Measurements from ENCODE around the gene ERBB4.

Gene ERBB4

GRCh38 chr2:211401328-211401727 lies 1137.3 kb downstream of the ERBB4 start:
- no peak for DNase-seq (ENCODE audit: low spot score)

DNA sequence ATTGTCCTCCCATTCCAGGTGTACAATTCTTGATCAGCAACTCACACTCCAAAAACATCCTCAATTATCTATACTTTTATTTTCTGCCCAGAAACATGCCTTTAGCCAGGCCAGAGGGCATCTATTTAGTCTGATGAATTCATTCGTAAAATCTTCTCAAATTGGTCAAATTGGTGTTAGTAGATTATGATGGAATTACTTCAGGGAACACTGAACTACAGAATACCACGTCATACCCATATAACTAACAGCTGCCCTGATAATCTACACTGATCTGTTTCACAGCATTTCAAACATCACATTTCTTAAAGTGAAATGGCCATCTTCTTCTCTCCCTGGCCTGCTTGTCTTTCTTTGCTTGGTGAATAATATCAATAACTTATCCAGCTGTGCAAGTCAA lies 1140.8 kb downstream of the ERBB4 start:
- DNase-seq (ENCODE audit: low spot score), result no peak

DNA sequence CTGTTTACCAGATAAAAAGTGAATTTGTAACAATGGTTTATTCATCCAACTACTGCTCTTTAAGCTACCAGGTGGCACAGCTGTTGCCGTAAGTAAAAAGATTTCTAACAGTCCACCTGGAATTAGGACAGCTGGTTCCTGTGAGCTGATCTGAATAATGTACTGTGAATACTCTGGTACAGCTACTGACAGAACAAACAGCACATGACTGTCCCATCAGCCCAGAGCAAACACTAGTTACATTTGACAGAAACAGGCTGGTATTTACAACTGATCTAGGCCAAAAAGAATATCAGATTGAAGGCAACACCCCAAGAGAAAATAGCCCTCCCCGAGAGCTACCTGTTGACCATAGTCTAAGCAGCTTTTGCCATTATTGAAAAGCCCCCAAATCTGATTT lies 1141.8 kb downstream of the ERBB4 start:
- DNase-seq (ENCODE audit: low spot score), result no peak

DNA sequence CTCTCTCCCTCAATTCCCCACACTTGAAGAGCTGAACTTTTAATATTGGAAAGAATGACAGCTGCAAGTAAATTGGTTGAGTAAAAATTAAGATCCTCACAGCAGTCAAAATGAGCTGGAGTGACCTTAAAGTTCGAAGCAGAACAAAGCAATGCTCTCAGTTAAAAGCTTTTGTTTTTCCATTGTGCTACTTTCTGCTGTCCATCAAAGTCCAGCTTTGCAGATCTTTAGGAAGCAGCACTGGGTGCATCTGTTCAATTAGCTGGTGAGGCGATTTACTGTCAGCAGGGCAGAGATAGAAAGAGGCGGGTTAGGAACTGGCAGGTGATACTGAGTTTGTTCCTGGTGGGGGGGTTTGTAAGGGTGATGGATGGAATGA lies 1147.4 kb downstream of the ERBB4 start:
- DNase-seq (ENCODE audit: low spot score), result no peak

DNA sequence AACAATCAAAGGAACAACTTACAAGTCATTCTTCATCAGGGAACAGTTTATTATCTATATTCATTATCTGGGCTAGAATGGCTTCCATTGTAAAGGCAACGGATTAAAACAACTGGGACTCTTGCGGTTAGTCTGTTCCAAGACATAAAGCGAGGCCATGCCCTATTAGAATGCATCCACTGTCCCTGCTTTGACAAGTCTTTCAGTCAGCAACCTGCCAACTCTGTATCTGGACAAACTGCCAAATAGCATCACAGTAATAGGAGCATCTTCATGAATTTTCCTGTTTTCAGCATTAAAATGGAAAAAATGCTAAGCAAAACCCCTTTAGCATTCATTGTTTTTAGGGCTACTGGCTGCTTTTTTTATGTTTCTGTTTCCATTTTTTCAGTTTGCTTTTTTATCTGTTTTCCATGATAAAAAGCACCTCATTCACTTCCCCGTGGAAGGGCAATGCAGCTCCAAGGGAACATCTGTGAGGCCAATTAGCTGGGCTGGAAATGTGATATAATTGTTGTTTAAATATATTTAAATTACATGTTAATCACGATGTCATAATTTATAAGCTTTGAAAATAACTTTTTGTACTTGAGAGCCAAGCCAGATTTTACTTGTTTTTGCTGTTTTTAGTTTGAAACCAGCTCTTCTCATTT lies 1147.9 kb downstream of the ERBB4 start:
- DNase-seq (ENCODE audit: low spot score), result no peak

DNA sequence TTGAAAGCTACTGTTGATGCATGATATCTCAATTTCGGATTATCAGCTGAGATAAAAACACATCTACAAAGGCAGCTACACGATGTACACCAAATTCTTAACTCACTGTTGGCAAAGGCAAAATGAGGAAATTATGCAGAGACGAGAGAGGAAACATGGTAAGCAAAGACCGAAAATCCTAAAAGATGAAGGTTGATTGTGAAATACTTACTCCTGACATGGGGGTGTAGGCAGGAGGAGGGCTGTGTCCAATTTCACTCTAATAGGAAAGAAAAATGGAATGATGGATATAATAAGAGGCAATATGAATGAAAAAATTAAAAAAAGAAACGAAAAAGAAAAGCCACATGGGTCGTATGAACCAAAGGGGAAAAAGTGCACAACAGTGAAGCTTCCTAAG lies 1150.9 kb downstream of the ERBB4 start:
- DNase-seq (ENCODE audit: low spot score), result no peak

GRCh38 chr2:211380041-211380440 lies 1158.6 kb downstream of the ERBB4 start:
- DNase-seq (ENCODE audit: low spot score), result no peak

GRCh38 chr2:211376410-211376809 lies 1162.2 kb downstream of the ERBB4 start:
- DNase-seq (ENCODE audit: low spot score), result no peak

DNA sequence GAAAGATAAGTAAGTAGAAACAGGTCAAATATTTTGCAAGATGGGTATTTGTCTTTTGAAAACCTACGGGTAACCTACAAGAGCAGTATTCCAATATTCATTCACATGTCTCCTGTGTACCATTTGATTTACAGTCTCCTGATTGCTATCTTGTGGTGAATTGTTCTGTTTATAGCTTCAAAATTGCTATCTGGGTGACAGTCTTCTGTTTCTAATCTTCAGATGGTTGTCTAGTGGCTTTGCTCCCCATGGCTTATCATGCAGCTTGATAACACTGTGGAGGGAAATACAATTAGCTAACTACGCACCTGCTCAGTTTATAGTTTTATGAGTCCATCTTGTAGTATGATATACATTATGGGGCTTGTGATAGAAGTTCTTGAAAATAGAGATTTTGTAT lies 1165.4 kb downstream of the ERBB4 start:
- no peak for DNase-seq (ENCODE audit: low spot score)

DNA sequence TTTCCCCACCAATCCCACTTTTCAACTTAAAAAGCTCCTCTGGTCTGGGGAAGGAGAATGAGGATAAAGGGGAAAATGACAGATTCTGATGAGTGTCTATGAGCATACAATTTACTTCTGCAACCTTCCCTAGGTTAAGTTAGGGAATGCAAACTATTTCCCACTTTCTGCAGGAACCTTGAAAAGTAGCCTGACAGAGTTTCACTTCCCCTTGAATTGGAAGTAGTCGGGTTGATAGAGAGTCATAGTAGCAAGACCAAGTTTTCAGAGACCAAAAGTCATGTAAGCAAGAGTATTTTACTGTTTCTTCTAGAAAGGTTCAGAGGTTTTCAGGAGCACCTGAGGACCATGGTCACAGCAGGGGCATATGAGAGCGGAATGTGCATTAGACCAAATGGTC lies 1167.1 kb downstream of the ERBB4 start:
- DNase-seq (ENCODE audit: low spot score), result no peak

- no peak for DNase-seq (ENCODE audit: low spot score)
Observed at GRCh38 chr2:211368467-211368866, 1170.1 kb downstream of the ERBB4 start.

DNA sequence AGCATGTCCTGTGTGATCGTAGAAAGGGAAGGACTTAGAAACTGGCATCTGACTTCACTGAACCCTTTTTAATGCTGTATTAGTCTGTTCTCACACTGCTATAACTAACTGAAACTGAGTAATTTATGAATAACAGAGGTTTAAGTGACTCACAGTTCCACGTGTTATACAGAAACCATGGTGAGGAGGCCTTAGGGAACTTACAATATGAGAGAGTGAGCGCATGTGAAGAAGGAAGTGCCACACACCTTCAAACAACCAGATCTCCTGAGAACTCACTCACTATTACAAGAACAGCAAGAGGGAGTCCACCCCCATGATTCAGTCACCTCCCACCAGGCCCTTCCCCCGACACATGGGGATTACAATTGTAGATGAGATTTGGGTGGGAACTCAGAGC lies 1170.9 kb downstream of the ERBB4 start:
- no peak for DNase-seq (ENCODE audit: low spot score)

DNA sequence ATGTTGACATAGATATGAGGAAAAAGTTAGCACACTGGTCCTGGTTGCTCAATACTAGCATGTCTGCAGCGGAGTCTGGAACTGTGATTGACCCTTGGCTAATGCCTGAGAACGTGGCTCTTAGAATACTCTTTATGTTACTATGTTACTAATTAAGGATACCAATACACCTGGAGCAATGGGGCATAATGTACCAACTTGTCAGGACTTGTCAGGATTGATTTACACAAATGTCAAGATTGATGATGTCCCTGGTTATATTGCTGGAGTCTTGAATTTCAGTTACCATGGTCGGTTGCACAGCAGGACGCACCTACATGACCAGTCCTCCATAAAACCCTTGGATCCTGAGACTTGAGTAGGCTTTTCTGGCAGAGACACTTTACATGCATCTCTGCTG lies 1171.3 kb downstream of the ERBB4 start:
- DNase-seq (ENCODE audit: low spot score), result no peak

DNA sequence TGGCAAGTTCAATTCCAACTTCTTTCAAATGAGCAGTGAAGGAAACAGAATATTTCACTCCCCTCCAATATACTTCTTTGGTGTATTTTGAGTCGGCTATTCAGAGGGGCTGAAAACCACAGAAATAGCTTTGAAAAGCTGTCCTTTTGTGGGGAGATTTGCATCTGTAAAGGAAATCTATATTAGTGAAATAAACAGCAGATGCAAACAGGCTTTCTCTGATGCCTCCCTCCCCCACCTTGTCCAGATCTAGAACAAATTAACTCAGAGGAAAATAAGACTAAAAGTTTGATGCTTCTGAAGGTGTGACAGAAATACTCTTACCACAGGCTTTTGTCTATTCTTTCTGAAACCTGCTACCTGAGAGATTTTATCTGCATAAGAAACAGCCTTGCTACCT lies 1173.7 kb downstream of the ERBB4 start:
- no peak for DNase-seq (ENCODE audit: low spot score)

GRCh38 chr2:211361383-211361782 lies 1177.2 kb downstream of the ERBB4 start:
- no peak for DNase-seq (ENCODE audit: low spot score)

- DNase-seq (ENCODE audit: low spot score), result no peak
Observed at GRCh38 chr2:211359347-211359746, 1179.3 kb downstream of the ERBB4 start.

GRCh38 chr2:211358504-211358903 lies 1180.1 kb downstream of the ERBB4 start:
- DNase-seq (ENCODE audit: low spot score), result no peak

GRCh38 chr2:211354481-211354880 lies 1184.1 kb downstream of the ERBB4 start:
- DNase-seq (ENCODE audit: low spot score), result no peak

DNA sequence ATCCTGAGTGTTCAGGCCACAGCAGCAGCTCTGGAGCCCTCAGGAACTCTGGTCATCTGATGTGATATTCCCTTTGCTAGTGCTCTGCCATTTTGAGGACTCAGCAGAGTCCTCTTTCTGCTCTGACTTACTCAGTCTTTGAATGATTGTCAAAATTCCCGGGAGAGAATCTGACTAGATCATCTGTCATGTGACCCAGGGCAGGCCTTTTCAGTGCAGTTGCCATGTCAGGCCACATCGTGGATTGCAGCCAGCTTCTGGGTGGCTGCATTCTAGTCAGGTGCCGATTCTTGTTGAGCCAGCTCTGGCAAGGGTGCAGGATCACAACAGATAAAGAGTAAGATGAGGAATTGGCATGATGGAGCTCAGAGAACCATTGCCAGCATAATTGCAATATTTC lies 1186.6 kb downstream of the ERBB4 start:
- no peak for DNase-seq (ENCODE audit: low spot score)

- no peak for DNase-seq (ENCODE audit: low spot score)
Observed at GRCh38 chr2:211349031-211349430, 1189.6 kb downstream of the ERBB4 start.

DNA sequence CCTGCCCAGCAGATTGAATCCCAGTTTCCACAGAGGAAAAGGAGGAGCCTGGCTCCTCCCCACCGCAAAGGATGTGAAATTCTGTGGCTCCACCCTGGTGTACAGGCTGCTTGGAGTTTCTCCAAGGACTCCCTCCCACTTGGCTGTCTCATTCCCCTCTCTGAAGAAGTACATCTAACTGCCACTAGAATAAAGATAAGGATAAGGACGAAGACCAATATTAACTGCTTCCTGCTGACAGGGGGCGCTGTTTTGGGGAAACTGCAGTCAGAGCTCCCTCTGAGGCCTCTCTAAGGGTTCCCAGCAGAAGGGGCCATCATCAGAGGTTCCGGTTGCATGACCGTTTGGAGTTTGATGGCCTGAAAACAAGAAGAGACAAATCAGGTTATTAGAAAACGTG lies 1191.3 kb downstream of the ERBB4 start:
- DNase-seq (ENCODE audit: low spot score), result no peak

- no peak for DNase-seq (ENCODE audit: low spot score)
Observed at GRCh38 chr2:211344289-211344688, 1194.3 kb downstream of the ERBB4 start.

- no peak for DNase-seq (ENCODE audit: low spot score)
Observed at GRCh38 chr2:211333377-211333776, 1205.2 kb downstream of the ERBB4 start.

- no peak for DNase-seq (ENCODE audit: low spot score)
Observed at GRCh38 chr2:211331736-211332135, 1206.9 kb downstream of the ERBB4 start.

DNA sequence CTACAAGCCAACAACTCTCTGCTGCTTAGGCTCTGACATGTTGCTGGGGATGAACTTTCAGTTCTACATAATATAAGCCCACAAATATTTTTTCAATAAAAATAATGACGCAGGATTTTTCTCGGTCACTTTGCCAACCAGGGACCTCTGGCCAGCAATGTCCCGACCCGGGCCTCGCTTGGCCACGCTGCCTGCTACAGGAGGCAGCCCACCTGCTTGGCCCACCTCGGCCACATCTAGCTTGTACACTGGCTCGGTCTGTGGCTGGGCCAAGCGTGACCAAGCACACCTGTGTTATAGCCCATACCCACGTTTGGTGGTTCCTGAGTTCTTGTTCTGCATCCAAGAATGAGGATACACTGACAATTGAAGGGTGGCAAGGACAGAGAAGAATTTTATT lies 1208.7 kb downstream of the ERBB4 start:
- no peak for DNase-seq (ENCODE audit: low spot score)

Data from hematopoietic multipotent progenitor cell treated with erythropoietin and hydrocortisone succinate and interleukin-3 and kit ligand, for 17 days (in vitro differentiated cells).